ENCODE data around the gene USH1G. TPM values are rescaled to one million over a fixed set of nuclear protein-coding genes. Genes with fewer than 3 reads are reported as not detected.
"Not testable (repeated sequence)": the region's sequence is repeated elsewhere in the genome, so short reads cannot be mapped to it uniquely, and the experiment has no call there.

The USH1G gene
- total RNA-seq = not detected in 2 replicates
- not detected for polyA plus RNA-seq (2012)

DNA sequence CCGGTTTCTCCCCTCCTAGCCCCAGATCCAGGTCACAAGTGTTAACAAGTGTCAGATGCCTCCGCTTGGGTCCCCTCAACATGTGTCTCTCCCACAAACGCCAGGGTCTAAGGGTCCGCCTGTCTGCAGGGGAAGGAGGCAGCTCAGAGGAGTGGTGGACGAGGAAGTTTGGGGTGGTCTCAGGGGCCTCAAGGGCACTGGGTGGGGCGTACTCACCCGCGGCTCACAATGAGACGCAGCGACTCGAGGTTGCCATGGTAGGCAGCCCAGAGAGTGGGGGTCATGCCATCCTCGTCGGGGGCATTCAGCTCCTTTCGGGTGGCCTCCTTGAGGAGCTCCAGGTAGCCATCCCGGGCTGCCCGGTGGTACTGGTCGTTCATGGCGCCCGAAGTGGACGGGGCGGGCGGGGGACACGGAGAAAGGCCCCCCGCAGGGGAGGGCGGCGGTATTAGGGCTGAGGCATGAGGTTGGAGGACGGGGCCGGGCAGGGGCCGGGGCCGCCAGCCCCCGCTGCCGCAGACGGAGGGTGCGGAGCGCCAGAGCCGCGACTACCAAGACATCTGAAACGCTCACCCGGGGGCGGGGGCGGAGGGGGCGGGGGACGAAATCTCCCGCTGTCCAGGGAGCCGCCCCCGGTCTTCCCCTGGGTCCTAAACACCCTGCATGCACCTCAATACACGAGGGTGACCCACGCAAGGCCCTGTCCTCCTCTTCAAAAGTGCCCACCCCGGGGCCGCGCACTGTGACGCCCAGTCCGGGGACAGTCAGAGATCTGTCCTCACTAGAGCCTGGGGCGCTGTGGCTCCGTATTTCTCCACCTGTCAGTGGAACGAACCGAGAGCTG is at the start of gene USH1G:
Gene USH1G, minus strand, starts transcription at position 562 of the 844 bp plus-strand sequence. Its CDS starts 182 bp downstream, at position 380.
- peak; percentile 10 for DNase-seq (ENCODE audit: low read depth)

DNA sequence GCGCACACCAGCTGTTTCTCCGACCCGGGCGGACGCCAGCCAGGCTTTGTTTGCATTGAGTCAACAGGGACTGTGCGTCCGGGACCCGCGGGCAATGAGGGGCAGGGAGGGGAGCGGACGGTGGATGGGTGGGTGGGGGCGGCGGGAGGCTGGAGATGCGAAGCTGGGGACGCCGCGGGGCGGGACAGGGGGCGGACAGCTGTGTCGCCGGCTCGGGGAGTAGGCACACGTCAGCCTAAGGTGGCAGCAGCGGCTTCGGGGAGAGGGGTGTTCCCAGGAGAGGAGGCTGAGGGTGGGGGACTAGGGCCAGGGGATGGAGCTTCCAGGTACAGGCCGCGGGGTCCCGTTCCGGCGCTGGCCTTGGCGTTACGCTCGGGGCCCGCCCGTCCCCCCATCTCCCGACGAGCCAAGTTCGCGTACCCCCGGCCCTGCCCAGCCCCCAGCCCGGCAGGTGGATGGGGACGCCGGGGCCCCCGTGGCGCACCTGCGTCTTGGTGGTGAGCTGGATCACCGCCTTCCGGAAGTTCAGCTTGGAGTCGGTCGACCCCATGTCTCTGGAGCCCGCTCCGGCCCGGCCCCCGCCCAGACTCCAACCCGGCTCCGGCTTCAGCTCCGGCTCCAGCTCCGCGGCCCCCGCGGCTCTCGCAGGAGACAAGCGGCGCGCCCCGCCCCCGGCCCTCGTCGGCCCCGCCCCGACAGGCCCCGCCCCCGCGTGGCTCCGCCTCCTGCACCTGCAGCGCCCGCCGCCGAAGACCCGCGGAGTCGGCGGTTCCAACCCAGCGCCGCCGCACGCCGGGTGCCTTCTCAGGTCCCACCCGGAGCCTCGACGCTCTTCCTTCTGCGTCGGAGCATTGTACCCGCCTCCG is 49.3 kb upstream of the USH1G start, which contains the start of gene HID1:
Gene HID1, minus strand, starts transcription at position 653 of the 866 bp plus-strand sequence. Its CDS starts 103 bp downstream, at position 550.
- DNase-seq (ENCODE audit: low read depth) = no peak

DNA sequence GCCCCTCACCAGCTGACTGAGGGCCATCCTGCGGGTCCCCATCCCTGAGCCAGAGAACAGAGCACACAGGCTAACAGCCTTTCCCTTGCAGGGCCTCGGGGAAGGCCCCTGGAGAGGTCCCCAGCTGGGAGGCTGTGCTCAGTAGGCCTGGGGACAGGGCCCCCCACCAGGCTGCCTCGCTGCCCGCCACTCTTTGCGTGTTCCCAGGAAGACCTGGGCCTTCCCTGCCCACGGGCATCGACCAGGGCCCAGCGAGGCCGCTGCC is 48.7 kb upstream of the USH1G start:
- DNase-seq (ENCODE audit: low read depth) = no peak

DNA sequence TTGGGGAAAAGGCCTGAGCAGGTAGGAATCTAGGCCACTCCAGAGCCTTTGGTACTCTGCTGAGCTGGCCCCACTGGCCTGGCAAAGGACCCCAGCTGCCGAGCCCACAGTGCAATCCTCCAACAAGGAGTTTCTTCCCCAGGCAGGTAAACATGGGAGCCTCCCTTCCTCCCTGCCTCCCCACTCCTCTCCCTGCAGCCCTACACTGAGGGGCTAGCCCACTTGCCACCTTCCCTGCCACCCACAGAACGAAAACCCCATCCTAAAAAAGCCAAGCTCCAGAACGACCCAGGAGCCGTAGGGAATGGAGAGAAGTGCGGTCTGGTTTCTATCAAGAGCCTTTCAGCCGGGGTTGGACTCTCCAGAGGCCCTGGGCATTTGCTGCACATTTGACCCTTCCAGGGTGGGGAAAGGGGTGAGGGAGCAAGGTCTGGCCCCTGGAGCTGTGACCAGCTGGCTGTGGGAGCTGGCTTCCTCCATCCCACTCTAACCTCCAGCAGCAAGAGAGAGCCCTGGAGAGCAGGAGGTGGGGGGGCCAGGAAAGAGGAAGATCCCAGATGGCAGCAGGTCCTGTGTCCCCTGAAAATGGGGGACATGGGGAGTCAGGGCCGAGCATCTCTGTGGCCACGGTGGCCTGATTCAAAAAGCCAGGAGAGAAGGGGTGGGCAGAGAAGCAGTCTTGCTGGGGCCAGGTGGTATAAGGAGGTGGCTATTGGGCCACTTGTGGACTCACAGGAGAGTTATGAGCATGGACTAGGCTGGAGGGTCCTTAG is 48.2 kb upstream of the USH1G start:
- no peak for DNase-seq (ENCODE audit: low read depth)

DNA sequence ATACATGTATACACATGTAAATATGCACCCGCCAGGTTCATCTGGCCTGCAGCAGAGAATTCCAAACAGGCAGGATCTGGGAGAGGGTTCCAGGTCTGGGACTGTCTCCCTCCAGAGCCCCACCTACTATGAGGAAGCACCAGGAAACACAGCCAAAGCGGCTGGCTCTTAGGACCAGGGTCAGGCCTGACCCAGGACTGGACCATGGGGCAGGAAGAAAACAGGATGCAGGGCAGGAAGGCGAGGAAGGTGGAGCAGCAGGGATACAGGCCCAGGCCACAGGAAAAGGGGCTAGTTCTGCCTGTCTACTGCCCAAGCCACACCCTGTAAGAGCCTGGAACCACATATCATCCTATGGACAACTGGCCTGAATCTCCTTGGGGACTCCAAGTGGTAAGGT is 47.3 kb upstream of the USH1G start:
- no peak for DNase-seq (ENCODE audit: low read depth)

DNA sequence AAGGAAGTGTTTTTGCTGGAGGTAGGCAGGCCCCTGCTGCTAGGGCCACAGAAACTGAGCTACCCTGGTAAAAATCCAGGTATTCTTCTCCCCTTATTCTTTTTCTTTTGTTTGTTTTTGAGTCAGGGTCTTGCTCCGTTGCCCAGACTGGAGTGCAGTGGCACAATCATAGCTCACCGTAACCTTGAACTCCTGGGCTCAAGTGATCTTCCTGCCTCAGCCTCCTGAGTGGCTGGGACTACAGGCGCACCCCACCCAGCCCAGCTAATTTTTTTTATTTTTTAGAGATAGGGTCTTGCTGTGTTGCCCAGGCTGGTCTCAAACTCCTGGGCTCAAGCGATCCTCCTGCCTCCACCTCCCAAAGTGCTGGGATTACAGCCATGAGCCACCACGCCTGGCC is 46.4 kb upstream of the USH1G start:
- not testable (repeated sequence) for DNase-seq (ENCODE audit: low read depth)

DNA sequence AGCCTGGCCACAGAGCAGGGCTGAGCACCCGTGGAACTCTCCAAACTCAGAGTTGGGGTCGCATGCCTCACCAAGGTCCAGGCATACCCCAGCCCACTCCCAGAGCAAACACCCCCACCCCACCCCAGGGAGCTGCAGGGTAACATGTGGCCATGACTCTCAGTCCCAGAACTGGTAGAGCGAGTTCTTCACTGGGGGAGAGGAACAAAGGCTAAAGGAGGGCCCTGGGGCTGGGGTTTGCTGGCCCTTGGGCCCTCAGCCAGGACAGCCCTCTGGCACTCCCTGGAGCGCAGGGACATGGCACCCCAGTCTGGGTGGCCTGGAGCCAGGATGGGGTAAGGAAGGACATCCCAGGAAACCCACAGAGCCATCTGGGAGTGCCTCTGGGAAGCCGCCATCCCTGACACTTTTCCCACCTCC is 45.3 kb upstream of the USH1G start:
- no peak for DNase-seq (ENCODE audit: low read depth)

DNA sequence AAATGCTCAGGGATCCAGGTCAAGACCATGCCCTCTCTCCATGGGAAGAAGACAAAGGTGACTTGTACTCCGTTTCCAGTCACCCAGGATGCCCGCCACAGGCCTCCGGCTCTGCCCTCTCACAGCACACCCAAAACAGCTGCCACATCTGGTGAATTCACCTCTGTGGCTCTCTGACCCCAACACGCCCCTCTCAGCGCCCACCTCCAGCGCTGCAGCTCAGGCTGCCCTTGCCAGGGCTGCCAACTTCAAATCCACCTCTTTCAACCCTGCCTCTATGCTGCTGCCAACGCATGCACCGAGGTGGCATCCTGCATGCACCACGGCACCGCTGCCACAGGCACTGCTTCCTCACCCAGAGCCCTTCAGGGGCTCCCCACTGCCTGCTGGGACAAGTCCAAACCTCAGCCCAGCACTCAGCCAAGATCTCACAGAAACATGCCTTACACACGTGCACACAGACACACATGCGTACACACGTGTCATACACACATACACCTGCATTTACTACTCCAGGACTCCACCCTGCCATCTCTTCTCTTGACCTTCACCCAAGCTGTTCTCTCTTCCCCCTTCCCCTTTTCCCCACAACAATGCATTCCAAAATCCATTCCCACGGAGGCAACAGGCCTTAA is 42.0 kb upstream of the USH1G start:
- no peak for DNase-seq (ENCODE audit: low read depth)

DNA sequence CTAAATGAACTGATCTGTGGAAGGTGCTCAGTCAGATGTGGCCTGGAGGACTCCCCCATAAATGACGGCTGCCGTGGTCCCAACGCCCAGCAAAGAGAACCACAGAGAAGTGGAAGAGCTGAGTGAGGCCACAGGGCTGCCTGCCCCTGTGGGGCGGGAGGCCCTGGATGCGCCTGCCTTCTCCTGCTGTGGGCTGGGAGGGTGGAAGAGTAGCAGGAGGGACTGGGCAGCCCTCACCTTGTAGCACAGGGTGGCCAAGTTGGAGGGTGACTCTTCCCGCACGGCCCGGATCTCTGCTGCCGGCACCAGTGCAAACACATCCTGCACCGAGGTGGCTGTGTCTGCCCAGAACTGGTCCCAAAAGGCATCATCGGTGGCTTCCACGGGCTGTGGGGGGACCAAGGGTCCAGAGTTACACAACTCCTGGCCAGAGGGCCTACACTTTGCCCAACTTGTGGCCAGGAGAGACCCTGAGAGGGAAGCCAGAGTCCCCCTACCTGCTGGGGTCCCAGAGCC is 41.2 kb upstream of the USH1G start:
- no peak for DNase-seq (ENCODE audit: low read depth)

DNA sequence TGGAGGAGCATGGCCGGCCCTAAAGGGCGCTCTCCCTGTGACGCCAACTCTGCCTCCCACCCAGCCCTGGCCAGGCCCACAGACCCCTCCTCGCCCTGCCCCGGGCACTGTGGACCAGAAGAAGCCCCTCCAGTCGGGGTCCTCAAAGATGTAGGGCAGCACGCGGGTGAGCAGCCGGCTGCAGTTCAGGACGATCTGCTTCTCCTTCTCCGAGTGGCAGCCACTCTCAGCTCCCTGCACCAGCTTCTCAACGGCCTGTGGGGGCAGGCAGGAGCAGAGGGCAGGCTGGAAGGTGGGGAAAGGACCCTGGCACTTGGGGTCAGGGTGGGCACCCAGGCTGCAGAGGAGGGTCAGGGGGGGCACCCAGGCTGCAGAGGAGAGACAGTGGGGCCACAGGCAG is 40.6 kb upstream of the USH1G start:
- DNase-seq (ENCODE audit: low read depth) = no peak

DNA sequence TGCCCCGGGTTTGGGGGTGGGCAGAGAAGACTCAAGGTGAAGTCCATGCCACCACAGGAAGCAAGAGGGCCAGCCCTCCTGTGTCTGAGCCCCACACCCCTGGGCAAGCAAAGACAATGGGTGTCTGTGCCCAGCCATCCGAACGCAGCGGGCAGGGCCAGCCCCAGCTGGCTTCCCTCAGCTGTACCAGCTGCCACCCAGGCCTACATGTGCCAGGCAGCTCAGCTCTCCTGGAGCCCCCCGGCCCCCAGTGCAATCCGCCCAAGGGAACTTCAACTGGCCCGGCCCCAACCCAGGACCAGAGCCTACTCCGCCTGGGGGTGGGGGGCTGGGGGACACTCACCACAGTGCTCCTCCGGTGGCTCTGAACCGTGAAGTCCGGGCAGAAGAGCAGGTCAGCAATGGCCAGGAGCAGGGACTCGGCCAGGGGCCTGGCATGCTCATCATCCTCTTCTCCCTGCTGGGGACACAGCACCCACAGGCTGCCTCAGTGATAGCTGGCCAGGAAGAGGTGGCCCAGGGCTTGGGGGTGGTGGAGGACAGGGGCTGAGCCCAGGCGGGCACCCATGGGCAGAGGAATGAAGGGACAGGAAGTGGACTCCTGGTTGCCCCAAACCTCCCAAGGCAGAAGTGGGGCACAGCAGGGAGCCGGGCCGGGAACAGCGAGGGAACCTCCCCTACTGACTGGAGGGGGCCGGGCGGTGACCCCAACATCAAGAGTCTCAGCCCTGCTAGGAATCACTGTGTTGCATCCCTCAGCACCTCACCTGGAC is 39.8 kb upstream of the USH1G start:
- peak; percentile 24 for DNase-seq (ENCODE audit: low read depth)

DNA sequence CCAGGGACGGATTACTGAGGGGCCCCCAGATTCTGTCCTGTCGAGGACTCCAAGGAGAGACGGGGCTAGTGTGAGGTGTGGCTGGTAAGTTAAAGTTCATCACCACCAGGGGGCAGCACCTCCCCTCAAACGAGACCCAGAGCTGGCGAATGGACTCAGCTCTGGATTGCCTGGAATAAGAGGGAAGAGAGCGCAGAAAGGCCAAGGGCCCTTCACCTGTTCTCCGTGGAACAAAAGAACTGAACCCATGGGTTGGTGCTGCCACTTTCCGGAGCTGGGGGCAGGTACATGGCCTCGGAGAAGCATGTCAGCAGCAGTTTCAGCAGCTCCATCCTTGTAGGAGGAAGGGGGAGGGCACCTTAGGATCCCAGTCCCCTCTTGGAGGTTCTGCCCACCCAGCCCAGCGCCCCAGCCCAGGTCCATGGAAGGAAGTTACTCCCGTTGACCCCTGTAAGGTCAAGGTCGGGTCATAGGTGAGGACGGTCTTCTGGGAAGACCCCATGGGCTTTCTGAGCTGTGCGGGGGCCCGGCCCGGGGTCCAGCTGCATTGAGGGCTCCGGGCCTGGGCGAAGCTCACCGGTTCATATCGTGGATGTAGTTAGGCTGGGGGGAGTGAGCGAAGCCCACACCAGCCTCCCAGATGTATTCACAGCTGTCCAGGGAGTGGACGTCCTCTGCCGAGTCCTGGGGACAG is 38.7 kb upstream of the USH1G start:
- peak; percentile 91 for DNase-seq (ENCODE audit: low read depth)

DNA sequence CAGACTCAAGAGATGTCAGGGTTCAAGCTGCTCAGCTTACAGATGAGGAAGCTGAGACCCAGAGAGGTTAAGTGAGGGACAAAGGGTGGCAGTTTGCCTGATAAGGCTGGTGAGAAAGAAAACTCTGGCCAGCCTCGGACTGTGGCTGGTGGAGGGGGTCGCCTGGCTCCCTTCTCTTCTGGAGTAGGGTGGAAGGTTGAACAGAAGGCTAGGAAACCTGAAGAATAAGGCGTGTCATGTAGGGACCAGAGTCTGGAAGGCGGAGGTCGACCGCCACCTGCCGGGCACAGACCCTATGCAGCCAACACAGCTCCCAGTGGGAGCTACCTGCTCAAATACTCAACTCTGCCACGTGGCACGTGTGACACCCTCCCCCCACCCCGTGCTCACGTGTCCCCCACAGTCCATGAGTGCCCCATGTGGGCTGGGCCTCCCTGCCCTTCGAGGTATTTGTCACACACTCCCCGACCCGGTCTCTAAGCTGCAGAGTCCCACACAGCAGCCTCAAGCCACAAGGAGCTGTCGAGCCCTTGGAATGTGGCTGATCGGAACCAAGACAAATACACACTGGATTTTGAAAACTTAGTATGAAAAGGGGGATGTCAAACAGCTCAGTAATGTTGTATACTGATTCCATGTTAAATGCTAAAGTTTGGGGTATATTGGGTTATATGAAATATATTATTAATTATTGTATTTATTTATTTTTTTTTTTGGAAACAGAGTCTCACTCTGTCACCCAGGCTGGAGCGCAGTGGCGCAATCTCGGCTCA is 37.7 kb upstream of the USH1G start:
- peak; percentile 30 for DNase-seq (ENCODE audit: low read depth)

DNA sequence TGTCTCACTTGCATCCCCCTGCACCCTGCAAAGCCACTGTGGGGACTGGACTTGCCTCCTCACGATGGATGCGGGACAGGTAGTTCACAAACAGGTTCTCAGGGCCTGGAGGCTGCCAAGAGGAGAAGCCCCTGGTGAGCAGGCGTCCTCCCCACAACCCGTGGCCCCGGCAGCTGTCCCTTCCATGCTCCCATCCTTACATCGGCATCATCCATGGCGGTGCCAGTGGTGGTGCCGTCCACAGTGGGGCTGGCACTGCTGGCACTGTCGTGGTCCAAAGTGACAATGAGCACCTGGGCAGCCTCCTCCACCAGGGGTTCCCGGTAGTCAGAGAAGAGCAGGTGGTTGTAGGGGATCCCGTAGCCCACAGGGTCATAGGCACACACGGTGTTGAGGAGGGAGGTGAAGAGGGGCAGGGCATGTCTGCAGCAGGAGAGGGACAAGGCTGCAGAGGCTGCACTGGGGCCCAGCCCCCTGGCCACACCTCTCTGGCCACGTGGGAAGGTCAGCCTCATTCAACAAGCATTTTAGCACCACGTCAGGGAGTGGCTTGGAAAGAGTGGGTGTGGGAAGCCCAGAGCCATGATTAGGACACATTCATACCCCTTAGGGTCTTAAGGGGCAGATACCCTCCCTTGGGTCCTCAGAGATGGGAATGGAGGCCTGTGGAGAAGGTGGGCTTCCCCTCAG is 36.9 kb upstream of the USH1G start:
- peak; percentile 21 for DNase-seq (ENCODE audit: low read depth)

DNA sequence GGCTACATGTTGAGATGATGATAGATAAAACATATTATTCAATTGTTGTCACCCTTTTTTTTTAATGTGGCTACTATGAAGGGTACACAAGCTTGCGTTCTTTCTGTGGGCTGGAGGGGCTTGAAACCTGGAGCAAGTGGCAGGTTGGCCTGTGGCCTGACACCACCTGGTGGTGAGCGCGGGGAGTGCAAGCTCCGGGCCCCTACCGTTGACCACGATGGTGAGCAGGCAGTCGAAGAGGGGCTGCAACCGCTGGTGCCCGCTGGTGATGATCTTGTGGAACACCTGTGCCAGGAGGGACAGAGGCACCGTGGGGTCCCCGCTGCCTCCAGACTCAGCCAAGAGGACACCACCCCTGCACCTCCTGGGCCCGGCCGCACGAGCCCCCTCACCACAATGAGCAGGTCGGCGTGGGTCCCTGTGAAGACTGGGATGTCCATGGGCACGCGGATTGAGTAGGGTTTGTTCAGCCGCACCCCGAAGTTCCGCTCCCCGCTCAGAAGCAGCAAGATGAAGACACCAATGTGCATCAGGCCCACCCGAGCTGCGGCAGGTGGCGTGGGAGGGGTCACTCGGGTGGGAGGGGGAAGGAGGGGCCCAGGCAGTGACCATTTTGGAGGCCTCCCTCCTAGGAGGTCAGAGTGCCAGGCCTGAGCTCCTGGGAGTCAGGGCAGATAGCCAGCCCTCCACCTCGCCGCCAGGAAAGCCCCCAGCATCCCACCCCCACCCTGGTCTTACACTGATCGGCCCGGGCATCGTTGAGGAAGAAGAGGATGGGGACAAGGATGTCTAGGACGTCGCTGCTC is 35.1 kb upstream of the USH1G start:
- peak; percentile 53 for DNase-seq (ENCODE audit: low read depth)

DNA sequence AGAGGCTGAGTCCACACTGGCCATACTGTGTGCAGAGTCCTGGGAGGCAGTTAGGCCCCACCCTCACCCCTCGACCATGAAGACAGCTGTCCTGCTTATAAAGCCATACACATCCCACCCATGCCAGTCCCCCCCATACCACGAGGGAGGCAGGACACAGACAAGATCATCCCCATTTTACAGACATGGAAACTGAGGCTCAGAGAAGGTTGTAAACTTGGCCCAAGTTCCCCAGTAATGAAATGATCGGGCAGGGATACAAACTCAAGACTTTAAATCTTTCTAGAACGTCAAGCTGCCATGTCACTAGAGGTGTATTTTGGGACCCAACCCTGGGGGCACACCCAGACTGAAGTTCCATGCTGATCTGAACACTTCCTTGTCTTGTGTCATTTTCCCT is 33.0 kb upstream of the USH1G start:
- no peak for DNase-seq (ENCODE audit: low read depth)
